Measurements from ENCODE around the gene LMNA.

DNA sequence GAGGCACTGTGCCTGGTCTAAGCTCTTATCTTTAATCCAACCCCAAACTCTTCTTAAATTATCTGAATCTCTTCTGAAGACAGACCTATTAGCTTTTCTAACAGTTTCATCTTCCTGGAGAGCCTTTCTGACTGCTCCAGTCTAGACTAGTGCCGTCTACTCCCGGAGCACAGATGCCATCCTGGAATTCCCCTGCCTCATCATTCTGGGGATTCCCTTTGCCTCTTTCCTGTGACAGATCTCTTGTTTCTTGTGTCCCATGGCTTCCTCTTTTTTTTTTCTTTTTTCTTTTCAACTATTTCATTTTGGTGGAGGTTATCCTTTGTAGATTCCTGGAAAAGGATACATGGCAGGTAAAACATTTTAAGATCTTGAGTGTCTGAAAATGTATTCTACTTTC is 50.6 kb downstream of the LMNA start:
- TF ChIP-seq, protein P1, sequence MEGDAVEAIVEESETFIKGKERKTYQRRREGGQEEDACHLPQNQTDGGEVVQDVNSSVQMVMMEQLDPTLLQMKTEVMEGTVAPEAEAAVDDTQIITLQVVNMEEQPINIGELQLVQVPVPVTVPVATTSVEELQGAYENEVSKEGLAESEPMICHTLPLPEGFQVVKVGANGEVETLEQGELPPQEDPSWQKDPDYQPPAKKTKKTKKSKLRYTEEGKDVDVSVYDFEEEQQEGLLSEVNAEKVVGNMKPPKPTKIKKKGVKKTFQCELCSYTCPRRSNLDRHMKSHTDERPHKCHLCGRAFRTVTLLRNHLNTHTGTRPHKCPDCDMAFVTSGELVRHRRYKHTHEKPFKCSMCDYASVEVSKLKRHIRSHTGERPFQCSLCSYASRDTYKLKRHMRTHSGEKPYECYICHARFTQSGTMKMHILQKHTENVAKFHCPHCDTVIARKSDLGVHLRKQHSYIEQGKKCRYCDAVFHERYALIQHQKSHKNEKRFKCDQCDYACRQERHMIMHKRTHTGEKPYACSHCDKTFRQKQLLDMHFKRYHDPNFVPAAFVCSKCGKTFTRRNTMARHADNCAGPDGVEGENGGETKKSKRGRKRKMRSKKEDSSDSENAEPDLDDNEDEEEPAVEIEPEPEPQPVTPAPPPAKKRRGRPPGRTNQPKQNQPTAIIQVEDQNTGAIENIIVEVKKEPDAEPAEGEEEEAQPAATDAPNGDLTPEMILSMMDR (IDR thresholded peaks at IDR 0.05; ENCODE audit: low read depth, low read length, poor library complexity, severe bottlenecking), result no peak
- TF ChIP-seq EZH2phosphoT487 (IDR thresholded peaks at IDR 0.05; ENCODE audit: borderline replicate concordance, low read length), result no peak
